ENCODE measurements around the gene MAN2B2. TPM values are rescaled to one million over a fixed set of nuclear protein-coding genes. Genes with fewer than 3 reads are reported as not detected.

MAN2B2 gene
- total RNA-seq, 1 donor from 2014 or later: 24.0 TPM

- Histone ChIP-seq H3K27me3 (ENCODE audit: control insufficient read depth, insufficient read depth, low read length) (peaks cover 75% of the 10 kb centered on the region), H3K36me3 (ENCODE audit: control insufficient read depth, insufficient read depth, low read length) (no peaks in the 10 kb centered on the region), H3K4me3 (ENCODE audit: low read depth, low read length) (no peak overlapping the region)
- TF ChIP-seq CTCF (IDR thresholded peaks at IDR 0.05; ENCODE audit: insufficient read depth, low read length, poor library complexity, severe bottlenecking): no peak
- DNase-seq (ENCODE audit: low read depth): no peak
Observed at GRCh38 chr4:6560416-6561172, 14.4 kb upstream of the MAN2B2 start.

GRCh38 chr4:6561173-6561516, 13.8 kb upstream of the MAN2B2 start:
- no peak for DNase-seq (ENCODE audit: low read depth)
- TF ChIP-seq CTCF (IDR thresholded peaks at IDR 0.05; ENCODE audit: insufficient read depth, low read length, poor library complexity, severe bottlenecking): no peak
- H3K4me3 ChIP-seq (ENCODE audit: low read depth, low read length): no peak overlapping the region

GRCh38 chr4:6561706-6562371, 13.2 kb upstream of the MAN2B2 start:
- no peak for TF ChIP-seq CTCF (IDR thresholded peaks at IDR 0.05; ENCODE audit: insufficient read depth, low read length, poor library complexity, severe bottlenecking)
- Histone ChIP-seq H3K36me3 (ENCODE audit: control insufficient read depth, insufficient read depth, low read length) (no peaks in the 10 kb centered on the region), H3K4me3 (ENCODE audit: low read depth, low read length) (no peak overlapping the region), H3K27me3 (ENCODE audit: control insufficient read depth, insufficient read depth, low read length) (peaks cover 76% of the 10 kb centered on the region)
- DNase-seq (ENCODE audit: low read depth): no peak

More at GRCh38 chr4:6561173-6561516, 13.8 kb upstream of the MAN2B2 start:
- peaks cover 81% of the 10 kb centered on the region for H3K27me3 ChIP-seq (ENCODE audit: control insufficient read depth, insufficient read depth, low read length)
- H3K36me3 ChIP-seq (ENCODE audit: control insufficient read depth, insufficient read depth, low read length): no peaks in the 10 kb centered on the region

GRCh38 chr4:6562931-6563901, 11.8 kb upstream of the MAN2B2 start:
- Histone ChIP-seq H3K27me3 (ENCODE audit: control insufficient read depth, insufficient read depth, low read length) (peaks cover 69% of the 10 kb centered on the region), H3K4me3 (ENCODE audit: low read depth, low read length) (no peak overlapping the region), H3K36me3 (ENCODE audit: control insufficient read depth, insufficient read depth, low read length) (no peaks in the 10 kb centered on the region)
- TF ChIP-seq CTCF (IDR thresholded peaks at IDR 0.05; ENCODE audit: insufficient read depth, low read length, poor library complexity, severe bottlenecking): no peak
- no peak for DNase-seq (ENCODE audit: low read depth)

- no peak for DNase-seq (ENCODE audit: low read depth)
- no peak for TF ChIP-seq CTCF (IDR thresholded peaks at IDR 0.05; ENCODE audit: insufficient read depth, low read length, poor library complexity, severe bottlenecking)
- H3K27me3 ChIP-seq (ENCODE audit: control insufficient read depth, insufficient read depth, low read length): peaks cover 60% of the 10 kb centered on the region
- H3K36me3 ChIP-seq (ENCODE audit: control insufficient read depth, insufficient read depth, low read length): no peaks in the 10 kb centered on the region
- no peak overlapping the region for H3K4me3 ChIP-seq (ENCODE audit: low read depth, low read length)
Observed at GRCh38 chr4:6563935-6564645, 10.9 kb upstream of the MAN2B2 start.

Data from kidney epithelial cell (primary cell).